Epidermal melanocyte (primary cell): Measurements from ENCODE around the gene SEC63.
"Not testable (repeated sequence)": the region's sequence is repeated elsewhere in the genome, so short reads cannot be mapped to it uniquely, and the experiment has no call there.

Experiments
- DNase-seq: peaks from one replicate; pipeline ENCODE4 v3.0.0; 2011; ENCODE audit warnings: low spot score; ENCODE audit not compliant: insufficient read length

SEC63 gene

DNA sequence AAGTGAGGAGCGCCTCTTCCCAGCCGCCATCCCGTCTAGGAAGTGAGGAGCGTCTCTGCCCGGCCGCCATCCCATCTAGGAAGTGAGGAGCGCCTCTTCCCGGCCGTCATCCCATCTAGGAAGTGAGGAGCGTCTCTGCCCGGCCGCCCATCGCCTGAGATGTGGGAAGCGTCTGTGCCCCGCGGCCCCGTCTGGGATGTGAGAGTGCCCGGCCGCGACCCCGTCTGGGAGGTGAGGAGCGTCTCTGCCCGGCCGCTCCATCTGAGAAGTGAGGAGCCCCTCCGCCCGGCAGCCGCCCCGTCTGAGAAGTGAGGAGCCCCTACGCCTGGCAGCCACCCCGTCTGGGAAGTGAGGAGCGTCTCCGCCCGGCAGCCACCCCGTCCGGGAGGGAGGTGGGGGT is 23.8 kb downstream of the SEC63 start:
- DNase-seq, result not testable (repeated sequence)

DNA sequence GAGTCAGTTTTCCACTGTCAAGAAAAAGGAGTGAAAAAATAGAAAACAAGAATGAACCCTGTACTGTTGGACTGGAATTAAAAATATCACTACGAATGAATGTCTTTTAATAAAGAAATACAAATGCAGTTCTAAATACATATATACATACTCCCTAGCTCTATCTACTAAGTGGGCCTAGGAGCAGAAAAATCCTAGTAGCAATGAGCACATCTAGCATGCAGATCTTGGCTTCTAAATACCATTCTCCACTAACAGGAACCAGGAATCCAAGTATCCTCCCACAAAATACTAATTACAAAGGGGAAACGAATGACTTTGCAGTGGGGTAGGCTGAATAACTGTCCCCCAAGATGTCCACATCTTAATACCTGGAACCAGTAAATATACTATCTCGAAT is 25.4 kb downstream of the SEC63 start:
- DNase-seq, result no peak

DNA sequence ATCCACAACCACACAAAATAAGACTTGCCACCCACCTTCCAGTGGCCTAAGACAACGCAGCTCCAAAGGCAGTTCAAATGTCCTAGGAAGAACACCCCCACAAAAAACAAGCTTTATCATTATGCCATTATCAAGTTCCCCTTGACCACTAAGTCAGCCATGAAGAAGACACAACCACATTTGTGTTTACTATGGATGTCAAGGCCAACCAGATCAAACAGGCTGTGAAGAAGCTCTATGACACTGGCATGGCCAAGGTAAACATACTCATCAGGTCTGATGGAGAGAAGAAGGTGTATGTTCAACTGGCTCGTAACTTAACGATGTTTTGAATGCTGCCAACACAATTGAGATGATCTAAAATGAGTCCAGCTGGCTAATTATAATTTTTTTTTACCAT is 26.1 kb downstream of the SEC63 start:
- no peak for DNase-seq

DNA sequence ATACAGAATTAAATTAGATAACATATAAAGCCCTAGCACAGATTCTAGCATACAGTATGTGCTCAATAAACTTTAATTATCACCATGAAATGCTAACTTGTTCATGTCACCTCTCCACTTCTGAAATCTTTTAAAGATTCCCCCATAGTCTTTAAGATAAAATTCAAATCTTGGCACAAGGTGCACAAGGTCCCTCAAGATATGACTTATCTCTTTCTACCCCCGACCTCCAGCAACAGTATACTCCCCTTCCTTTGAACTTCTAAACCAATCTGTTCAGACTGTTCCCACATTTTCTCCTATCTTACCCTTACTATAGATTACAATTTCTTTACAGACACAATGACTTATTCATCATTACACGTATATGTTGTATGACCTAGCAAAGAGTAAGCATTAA is 29.0 kb downstream of the SEC63 start:
- DNase-seq, result no peak

DNA sequence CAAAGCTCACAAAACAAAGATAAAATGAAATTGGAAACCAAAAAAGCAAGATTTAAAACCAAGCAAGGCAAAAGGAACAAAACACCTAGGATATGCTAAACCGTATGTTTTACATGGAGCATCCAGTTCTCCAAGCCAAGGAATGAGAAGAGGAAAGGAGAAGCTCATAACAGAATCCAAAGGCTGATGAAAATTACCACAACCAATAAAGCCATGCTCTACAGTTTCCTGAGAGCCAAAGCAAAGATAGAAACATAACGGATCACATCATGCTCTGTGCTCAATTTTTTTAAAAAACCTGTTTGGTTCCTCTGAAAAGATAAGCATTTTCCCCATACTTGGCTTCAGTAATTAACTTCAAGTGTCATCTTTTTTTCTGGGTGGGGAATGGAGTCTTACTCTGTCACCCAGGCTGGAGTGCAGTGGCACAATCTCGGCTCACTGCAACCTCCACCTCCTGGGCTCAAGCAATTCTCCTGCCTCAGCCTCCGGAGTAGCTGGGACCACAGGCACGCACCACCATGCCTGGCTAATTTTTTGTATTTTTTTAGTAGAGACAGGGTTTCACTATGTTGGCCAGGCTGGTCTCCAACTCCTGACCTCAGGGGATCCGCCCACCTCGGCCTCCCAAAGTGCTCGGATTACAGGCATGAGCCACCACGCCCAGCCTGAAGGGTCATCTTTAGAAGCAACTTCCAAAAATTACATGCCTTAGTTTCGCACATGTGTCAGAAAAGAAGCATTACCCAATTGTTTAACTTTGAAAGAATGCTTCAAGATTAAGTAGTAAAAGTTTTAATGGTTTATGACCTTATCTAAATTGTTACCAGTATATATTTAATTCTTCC is 31.1 kb downstream of the SEC63 start:
- not testable (repeated sequence) for DNase-seq

DNA sequence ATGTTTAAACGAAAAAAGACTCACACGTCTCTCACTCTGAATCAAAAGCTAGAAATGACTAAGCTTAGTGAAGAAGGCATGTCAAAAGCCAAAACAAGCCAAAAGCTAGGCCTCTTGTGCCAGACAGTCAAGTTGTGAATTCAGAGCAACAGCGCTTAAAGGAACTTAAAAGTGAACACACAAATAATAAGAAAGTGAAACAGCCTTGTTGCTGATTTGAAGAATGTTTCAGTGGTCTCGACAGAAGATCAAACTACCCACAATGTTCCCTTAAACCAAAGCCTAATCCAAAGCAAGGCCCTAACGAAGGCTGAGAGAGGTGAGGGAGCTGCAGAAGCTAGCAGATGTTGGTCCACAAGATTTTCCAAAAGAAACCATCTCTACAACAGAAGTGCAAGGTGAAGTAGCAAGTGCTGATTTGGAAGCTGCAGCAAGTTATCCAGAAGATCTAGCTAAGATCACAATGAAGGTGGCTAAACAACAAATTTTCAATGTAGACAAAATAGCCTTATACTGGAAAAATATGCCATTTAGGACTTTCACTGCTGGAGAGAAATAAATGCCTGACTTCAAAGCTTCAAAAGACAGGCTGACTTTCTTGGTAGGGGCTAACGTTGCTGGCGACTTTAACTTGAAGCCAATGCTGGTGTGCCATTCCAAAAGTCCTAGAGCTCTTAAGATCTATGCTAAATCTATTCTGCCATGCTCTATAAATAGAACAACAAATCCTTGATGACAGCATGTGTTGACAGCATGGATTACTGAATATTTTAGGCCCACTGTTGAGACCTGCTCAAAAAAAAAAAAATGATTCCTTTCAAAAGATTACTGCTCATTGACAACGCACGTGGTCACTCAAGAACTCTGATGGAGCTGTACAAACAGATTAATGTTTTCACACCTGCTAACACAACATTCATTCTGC is 40.3 kb downstream of the SEC63 start:
- DNase-seq, result no peak

DNA sequence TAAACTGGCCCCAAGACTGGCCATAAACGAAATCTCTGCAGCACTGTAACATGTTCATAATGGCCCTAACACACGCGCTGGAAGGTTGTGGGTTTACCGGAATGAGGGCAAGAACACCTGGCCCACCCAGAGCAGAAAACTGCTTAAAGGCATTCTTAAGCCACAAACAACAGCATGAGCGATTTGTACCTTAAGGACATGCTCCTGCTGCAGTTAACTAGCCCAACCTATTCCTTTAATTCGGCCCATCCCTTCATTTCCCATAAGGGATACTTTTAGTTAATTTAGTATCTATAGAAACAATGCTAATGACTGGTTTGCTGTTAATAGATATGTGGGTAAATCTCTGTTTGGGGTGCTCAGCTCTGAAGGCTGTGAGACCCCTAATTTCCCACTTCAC is 41.0 kb downstream of the SEC63 start:
- not testable (repeated sequence) for DNase-seq

DNA sequence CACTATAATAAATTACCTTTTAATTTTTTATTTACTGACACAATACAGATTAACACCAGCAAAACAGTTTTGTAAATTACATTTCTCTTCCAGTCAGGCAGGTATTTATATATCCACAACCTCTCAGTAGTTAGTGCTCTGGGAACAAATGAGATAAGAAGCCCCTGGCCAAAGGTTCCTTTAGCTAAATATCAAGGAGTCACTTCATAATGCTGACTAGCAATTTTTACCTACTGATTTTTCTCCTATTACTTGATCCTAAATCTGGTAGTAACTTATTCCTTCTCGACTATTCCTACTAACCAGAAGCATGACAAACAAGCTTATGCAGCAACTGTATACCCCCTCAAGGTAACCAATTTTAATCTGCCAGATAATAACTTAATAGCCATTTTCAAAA is 46.3 kb downstream of the SEC63 start:
- no peak for DNase-seq

DNA sequence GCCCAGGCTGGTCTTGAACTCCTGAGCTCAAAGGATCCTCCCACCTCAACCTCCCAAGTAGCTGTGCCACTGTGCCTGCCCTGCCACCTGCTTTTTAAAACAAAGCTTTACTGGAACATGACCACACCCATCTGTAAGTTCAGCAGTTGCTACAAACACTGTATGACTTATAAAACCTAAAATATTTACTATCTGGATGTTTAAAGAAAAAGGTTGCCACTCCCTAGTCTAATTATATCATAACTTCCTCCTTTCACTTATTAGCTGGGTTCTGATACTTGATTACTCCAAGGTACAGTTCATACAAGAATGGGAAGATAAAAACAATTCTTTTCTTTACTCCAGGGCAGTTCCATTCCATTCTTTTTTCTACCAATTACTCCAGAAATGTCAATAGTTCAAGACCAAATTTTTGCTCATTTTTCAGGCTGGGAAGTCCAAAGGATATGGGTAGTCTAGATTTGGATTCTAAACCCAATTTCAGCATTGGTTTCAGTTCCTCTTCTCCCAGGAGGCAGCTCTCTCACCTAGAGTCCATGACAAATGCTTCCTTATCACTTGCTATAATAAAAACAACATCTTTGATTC is 63.1 kb downstream of the SEC63 start:
- DNase-seq, result no peak

DNA sequence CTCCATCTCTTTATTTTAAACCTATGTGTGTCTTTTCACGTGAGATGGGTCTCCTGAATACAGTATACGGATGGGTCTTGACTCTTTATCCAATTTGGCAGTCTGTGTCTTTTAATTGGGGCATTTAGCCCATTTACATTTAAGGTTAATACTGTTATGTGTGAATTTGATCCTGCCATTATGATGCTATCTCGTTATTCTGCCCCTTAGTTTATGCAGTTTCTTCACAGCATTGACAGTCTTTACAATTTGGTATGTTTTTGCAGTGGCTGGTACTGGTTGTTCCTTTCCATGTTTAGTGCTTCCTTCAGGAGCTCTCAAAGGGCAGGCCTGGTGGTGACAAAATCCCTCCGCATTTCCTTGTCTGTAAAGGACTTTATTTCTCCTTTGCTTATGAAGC is 67.6 kb downstream of the SEC63 start:
- not testable (repeated sequence) for DNase-seq

DNA sequence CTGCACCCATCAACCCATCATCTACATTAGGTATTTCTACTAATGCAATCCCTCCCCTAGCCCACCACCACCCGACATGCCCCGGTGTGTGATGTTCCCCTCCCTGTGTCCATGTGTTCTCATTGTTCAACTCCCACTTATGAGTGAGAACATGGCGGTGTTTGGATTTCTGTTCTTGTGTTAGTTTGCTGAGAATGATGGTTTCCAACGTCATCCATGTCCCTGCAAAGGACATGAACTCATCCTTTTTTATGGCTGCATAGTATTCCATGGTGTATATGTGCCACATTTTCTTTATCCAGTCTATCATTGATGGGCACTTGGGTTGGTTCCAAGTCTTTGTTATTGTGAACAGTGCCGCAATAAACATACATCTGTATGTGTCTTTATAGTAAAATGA is 72.1 kb downstream of the SEC63 start:
- DNase-seq, result not testable (repeated sequence)

DNA sequence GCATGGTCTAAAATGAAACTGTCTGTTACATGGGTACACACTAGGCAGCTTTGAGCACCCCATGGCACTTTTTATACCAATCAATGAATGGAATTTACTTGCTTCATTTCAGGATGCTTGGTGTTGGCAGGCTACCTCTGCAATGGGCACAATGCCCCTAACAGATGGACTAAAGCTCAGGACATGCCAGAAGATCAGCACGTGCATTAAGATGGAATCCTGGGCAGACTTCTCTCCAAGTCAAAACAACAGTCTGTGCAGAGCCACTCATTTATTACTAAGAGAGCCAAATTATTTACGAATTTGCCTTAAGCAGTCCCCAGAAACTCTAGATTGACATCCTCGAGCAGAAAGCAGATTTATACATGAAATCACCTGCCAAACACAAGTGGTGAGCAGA is 78.1 kb downstream of the SEC63 start:
- DNase-seq, result no peak

DNA sequence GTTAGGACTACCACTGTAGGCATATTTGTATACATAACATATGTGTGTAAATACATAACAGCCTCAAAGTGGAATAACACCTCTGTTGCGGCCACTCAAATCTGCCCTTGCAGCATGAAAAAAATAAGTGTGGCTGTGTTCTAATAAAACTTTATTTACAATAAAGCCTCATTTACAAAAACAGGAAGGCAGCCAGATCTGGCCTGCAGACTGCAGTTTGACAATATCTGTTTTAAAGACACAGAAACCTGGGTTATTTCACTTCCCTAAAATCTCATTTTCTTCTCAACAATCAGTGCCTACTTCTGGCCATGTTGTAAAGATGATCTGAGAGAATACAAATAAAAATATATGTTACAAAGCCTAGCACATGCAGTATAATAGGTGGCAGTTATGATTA is 80.0 kb downstream of the SEC63 start:
- DNase-seq, result no peak

DNA sequence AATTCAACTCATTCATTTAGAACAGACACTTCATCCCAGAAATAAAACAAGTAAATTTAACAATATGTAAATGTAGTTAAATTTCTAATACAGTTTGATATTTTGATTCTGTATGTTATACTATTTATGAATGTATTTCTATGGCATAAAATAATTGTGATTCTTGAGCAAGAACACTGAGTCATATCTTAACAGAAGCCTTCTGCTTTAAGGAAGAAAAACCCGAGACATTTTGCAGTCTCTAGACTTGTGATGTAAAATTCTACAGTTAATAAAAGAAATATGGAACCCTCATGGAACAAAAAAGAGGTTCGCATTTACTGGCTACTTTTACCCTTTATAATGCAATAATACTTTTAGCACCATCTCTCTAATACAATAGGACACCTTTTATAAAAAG is 86.0 kb downstream of the SEC63 start:
- no peak for DNase-seq

DNA sequence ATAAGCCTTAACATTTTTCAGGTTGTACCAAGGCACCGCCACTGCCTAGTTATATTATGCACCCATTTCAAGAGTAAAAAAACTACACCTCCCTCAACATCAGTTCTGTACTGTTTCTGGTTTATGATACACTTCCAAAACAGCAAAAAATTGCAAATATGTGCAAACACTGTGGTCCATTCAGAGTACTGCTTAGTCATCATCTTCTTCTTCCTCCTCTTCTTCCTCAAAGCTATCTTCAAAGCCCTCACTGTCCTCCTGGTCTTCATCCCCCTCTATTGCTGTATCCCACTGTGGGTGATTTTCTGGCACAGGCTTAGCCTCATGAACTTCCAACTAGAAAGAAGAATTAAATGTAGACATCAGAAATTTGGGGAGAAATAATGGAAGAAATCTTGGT is 86.5 kb downstream of the SEC63 start:
- not testable (repeated sequence) for DNase-seq

DNA sequence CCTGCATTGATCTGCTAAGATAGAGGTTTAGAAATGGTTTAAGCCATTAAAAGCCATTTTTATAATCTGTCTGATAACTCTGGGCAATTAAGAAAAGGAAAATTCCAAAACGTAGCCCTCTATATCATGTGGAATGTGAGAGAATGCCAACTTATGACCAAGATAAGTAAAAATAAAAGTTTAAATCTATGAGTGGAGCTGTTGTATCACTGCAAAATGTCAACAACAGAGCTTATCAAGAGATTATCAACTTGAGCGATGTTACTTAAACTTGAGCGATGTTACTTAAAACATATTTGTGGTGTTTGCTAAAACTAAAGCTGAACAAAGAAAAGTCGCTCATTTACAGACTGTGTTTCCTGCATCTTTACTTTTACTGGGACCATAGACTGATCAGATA is 87.0 kb downstream of the SEC63 start:
- no peak for DNase-seq

DNA sequence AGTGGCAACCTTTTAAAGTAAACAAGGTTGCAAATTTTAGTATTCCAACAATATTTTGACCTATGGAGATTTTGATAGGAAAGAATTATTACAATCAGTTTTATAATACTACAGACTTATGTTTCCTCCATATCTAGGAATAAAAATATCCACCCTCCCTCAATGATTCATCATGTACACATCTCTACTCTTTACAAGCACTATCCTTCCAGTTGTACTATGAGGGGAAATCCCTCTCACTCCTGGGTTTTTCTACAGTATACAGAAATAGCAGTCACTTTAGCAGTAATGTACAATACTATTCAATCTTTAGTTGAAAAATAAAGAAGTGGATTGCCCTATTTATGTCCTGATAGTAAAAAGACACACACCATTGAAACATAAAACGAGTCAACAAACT is 87.6 kb downstream of the SEC63 start:
- no peak for DNase-seq

DNA sequence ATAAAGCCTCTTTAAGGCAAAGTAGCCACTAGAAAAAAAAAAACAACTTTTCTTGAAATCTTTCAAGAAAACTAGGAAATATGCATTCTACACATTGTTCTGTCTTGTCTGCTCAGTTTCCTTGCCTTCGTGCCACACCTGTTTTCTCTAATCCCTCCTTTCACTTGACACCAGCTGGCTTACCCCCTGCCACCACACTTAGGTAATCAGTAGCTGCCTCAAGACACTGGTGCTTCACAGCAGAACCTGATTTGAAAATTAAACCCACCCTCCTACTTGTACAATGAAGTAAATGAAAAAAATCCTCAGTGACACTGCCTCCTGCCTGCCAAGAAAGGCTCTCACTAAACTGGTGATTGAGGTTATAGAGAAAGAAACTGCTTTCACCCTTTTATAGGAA is 88.1 kb downstream of the SEC63 start:
- DNase-seq, result no peak

DNA sequence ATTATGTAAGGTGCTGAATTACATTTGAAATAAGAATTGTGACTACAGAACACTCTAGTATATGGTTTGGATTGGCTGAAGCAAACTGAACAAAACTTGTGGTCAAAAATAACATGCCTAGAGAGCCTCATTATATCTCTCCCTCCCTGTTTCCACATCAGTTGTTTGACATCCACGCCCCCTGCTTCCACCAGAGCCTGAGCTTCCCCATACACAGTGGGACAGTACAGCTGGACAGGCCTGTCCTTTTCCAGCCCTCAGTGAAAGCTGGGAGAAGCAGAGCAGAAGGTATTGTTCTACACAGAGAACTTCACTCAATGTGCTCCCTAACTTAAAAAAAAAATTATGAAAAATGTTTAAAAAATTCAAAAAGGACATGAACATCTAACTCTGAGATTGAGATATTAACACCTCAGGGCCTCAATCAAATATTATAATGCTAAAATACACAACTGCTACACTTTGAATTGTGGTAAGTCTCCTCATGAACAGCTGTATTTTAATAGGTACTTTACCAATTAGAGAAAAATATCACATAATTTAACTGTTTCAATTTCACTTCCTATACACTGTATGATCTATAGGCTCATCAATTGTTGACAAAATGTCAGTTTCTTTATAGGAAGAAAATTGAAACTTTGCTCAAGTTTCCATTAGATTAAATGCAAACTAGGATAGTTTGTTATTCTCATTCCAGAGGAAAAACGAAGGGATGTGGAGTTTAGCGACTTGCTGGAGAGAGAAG is 89.0 kb downstream of the SEC63 start:
- no peak for DNase-seq

DNA sequence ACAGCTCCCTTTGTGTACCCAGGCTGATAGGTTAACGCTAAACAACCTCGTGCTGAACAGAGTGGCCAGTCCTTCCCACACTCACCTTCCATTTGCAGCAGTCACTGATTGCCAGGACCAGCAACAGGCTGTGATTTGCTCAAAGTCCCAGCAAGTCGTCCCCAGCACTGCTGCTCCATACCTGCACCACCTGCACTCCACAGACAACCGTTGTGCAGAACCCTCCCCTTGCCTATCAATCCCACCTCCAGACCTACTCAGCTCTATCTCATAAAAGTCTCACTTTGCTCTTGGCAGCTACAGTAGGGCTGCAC is 90.7 kb downstream of the SEC63 start:
- no peak for DNase-seq

DNA sequence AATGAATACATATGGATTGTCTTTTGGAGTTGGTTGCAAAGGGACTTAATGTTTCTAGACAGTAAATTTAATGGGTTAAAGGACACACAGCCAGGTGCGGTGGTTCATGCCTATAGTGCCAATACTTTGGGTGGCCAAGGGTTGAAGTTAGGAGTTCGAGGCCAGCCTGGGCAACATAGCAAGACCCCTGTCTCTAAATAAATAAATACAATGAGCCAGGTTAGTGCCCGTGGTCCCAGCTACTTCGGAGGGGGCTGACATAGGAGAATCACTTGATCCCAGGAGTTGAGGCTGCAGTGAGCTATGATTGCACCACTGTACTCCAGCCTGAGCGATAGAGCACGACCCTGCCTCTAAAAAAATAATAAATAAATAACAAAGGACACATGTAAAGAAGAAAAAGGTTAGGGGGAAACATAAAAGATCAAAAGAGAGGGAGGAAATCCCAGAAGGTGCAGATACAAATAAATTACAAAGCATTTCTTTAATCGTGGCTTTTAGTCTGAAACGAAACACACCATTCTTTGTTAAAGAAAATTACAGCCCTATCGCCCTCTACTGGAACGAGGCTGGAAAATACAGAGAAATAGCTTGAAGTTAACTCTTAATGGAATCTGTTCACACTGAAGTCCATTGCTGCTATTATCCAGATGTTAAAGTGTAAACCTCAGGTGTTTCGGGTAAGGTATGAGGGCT is 91.3 kb downstream of the SEC63 start:
- peak; percentile 65 for DNase-seq
